Measurements from ENCODE around the gene GALNT13. TPM values are rescaled to one million over a fixed set of nuclear protein-coding genes. Genes with fewer than 3 reads are reported as not detected.

GALNT13 gene
- total RNA-seq, 1 experiment from 2014 or later: not detected

DNA sequence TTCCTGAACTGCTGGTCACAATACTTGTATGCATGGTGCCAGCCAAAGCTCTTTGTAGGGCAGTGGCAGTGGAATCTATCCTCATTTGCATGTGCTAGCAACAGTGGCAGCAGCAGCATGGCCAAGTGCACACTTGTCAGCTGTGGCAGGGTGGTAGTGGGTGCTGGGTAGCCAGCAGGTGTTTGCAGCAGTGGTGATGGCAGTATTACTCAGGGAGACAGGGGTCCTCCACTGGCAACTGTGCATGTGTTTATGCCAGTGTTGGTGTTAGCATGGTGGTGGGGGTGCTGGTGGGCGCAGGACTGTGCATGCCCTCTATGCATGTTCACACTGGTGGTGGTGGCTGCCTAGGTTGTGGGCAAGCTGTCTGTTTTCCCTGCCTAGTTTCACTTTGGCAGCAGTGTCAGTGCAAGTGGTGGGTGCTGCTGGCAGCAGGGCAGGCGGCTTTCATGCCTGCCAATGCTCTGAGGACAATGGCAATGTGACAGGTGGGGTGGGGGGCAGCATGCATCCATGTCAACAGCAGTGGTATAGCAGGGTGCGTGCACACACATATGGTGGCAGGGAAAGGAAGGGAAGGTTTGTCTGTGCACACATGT, 41.2 kb downstream of the GALNT13 start:
- Histone ChIP-seq H3K9me3 (no peaks in the 10 kb centered on the region), H3K27me3 (no peaks in the 10 kb centered on the region), H3K36me3 (no peaks in the 10 kb centered on the region), H3K4me3 (no peak overlapping the region)
- DNase-seq: no peak

DNA sequence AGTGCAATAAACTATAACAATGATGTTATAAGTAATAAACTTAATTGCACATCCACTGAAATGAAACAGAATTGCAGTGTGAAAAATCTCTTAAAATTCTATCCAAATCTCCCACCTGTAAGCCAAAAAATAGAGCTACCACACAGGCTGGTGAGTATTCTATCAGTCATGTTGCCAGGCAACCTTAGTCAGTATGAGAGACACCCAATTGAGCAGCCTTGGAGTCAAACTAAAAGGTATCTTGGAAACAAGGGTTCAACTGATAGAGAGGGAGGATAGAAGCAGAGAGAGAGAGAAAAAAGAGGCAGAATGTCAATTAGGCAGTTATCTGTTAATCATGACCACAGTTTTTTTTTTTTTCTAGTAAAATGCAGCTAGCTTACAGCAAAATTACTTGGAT, 45.8 kb downstream of the GALNT13 start:
- H3K4me3 ChIP-seq: no peak overlapping the region
- no peaks in the 10 kb centered on the region for H3K9me3 ChIP-seq
- no peaks in the 10 kb centered on the region for H3K27me3 ChIP-seq
- no peak for DNase-seq
- H3K36me3 ChIP-seq: no peaks in the 10 kb centered on the region

DNA sequence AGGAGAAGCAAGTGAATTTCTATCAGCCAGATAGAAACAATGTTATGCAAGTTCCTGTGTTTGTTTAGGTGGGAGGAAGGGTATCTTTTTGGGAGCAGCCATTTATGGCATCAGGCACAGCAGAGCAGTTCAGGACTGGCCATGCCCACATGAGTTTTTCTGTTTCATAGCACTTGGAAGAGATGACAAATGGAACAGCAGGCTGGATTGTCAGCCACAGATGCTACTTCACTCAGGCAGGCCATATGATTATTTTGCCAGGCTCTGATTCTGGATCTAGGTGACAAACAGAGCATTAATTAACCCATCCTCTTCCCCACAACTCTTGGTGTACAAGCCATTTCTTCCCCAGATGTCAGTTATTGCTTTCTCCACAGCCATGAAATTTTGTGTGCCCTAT, 63.8 kb downstream of the GALNT13 start:
- no peak for DNase-seq
- no peak overlapping the region for H3K4me3 ChIP-seq
- no peaks in the 10 kb centered on the region for H3K36me3 ChIP-seq
- no peaks in the 10 kb centered on the region for H3K9me3 ChIP-seq
- no peaks in the 10 kb centered on the region for H3K27me3 ChIP-seq

DNA sequence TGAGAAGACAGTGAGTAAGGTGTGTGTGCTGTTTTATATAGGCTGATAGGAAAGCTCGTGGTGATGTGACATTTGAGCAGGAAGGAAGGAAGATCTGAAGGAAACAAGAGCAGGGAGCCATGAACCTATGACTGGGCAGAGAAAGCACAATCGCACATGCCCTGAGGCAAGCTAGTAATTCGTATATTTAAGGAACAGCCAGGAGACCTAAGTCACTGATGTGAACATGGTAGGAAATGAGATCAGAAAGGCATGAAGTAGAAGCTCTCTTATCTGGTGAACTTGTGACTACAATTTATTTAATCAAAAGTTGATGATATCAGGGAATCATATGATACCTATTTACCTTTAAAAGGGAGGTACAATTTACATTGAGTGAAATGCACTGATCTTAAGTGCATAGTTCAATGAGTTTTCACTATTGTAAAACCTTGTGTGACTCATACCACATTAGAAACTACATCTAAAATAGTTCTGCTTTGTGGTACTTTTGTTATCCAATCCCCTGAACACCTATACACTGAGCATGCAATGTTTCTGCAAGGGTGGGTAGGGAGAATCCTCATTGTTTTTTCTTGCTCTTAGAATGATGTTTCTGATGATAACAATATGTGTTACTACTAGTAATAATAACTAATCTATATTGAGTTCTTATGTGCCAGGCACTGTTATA, 67.5 kb downstream of the GALNT13 start:
- H3K36me3 ChIP-seq: no peaks in the 10 kb centered on the region
- H3K4me3 ChIP-seq: no peak overlapping the region
- DNase-seq: no peak
- H3K27me3 ChIP-seq: no peaks in the 10 kb centered on the region
- no peaks in the 10 kb centered on the region for H3K9me3 ChIP-seq

GRCh38 chr2:153940511-153940910, 68.8 kb downstream of the GALNT13 start:
- Histone ChIP-seq H3K27me3 (no peaks in the 10 kb centered on the region), H3K36me3 (no peaks in the 10 kb centered on the region), H3K4me3 (no peak overlapping the region), H3K9me3 (no peaks in the 10 kb centered on the region)
- DNase-seq: no peak

- no peak for DNase-seq
- no peaks in the 10 kb centered on the region for H3K36me3 ChIP-seq
- H3K9me3 ChIP-seq: no peaks in the 10 kb centered on the region
- H3K27me3 ChIP-seq: no peaks in the 10 kb centered on the region
- no peak overlapping the region for H3K4me3 ChIP-seq
Observed at GRCh38 chr2:153944800-153945199, 73.1 kb downstream of the GALNT13 start.

DNA sequence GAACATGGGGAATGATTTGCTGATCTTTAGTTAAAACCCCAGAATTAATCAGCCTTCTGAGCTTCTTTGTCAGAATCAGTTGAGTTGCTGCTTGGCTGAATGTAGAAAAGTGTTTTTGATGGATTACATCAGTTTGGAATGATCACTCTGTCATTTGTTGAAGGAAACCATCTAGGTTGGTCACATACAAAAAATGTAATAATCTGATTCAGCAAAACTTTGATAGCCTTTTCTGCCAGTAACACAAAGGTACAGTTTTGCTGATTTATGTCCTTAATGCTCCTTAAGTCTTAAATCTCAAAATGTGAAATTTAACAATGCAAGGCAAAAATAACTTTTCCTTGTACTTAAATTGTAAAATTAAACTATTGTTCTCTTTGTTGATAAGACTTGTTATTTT, 74.3 kb downstream of the GALNT13 start:
- no peaks in the 10 kb centered on the region for H3K9me3 ChIP-seq

GRCh38 chr2:153953761-153954160, 82.0 kb downstream of the GALNT13 start:
- no peaks in the 10 kb centered on the region for H3K9me3 ChIP-seq
- H3K27me3 ChIP-seq: no peaks in the 10 kb centered on the region
- H3K4me3 ChIP-seq: no peak overlapping the region
- H3K36me3 ChIP-seq: no peaks in the 10 kb centered on the region
- DNase-seq: no peak

More for the DNA sequence above, 74.3 kb downstream of the GALNT13 start:
- no peaks in the 10 kb centered on the region for H3K27me3 ChIP-seq
- H3K36me3 ChIP-seq: no peaks in the 10 kb centered on the region
- H3K4me3 ChIP-seq: no peak overlapping the region
- no peak for DNase-seq

GRCh38 chr2:153963256-153963655, 91.5 kb downstream of the GALNT13 start:
- DNase-seq: no peak
- H3K36me3 ChIP-seq: no peaks in the 10 kb centered on the region
- H3K27me3 ChIP-seq: no peaks in the 10 kb centered on the region
- H3K4me3 ChIP-seq: no peak overlapping the region
- no peaks in the 10 kb centered on the region for H3K9me3 ChIP-seq

- H3K36me3 ChIP-seq: no peaks in the 10 kb centered on the region
Observed at GRCh38 chr2:153967248-153967973, 95.7 kb downstream of the GALNT13 start.

GRCh38 chr2:153971250-153971649, 99.5 kb downstream of the GALNT13 start:
- Histone ChIP-seq H3K4me3 (no peak overlapping the region), H3K9me3 (no peaks in the 10 kb centered on the region), H3K36me3 (no peaks in the 10 kb centered on the region), H3K27me3 (no peaks in the 10 kb centered on the region; the same call in 1 of the 2 replicates)
- no peak for DNase-seq

More at GRCh38 chr2:153967248-153967973, 95.7 kb downstream of the GALNT13 start:
- no peak for DNase-seq
- H3K27me3 ChIP-seq: no peaks in the 10 kb centered on the region
- H3K9me3 ChIP-seq: no peaks in the 10 kb centered on the region
- H3K4me3 ChIP-seq: no peak overlapping the region

DNA sequence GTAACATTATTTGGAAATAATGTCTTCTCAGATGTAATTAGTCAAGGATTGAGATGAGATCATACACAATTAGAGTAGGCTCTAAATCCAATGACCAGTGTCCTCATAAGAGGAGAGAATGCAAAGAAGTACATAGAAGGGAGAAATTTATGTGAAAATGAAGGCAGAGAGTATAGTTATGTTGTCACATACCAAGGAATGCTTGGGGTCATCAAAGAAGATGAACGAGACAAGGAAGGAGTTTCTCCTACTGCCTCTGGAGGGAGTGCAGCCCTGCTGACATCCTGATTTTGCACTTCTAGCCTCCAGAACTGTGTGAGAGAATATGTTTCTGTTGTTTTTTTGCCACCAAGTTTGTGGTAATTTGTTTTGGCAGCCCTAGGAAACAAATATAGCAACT, 100.1 kb downstream of the GALNT13 start:
- H3K36me3 ChIP-seq: no peaks in the 10 kb centered on the region

GRCh38 chr2:153972412-153972811, 100.7 kb downstream of the GALNT13 start:
- Histone ChIP-seq H3K9me3 (no peaks in the 10 kb centered on the region), H3K4me3 (no peak overlapping the region), H3K27me3 (no peaks in the 10 kb centered on the region; the same call in 1 of the 2 replicates), H3K36me3 (no peaks in the 10 kb centered on the region)
- DNase-seq: no peak

More for the DNA sequence above, 100.1 kb downstream of the GALNT13 start:
- no peaks in the 10 kb centered on the region; the same call in 1 of the 2 replicates for H3K27me3 ChIP-seq
- no peak for DNase-seq
- H3K9me3 ChIP-seq: no peaks in the 10 kb centered on the region
- H3K4me3 ChIP-seq: no peak overlapping the region

GRCh38 chr2:153986488-153987229, 114.9 kb downstream of the GALNT13 start:
- no peaks in the 10 kb centered on the region for H3K36me3 ChIP-seq
- H3K9me3 ChIP-seq: no peaks in the 10 kb centered on the region
- DNase-seq: no peak
- no peaks in the 10 kb centered on the region for H3K27me3 ChIP-seq
- no peak overlapping the region for H3K4me3 ChIP-seq

DNA sequence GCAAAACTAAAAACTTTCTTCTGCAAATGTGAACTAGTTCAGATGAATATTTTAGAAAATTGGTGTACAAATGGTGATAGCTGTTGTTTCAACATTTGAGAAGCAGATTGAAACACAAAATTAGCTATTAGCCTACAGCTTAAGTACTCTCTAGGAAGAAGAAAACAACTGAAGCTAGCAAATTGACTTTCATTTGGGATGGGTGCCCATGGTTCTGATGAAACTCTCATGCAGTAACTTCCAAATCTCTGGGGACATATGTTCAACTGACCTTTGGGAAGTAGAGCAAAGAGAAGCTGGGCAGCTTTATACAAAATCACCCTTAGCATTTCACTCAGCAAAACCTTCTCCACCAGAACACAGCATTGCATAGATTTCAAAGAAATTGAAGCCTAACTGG, 119.0 kb downstream of the GALNT13 start:
- DNase-seq: no peak
- Histone ChIP-seq H3K4me3 (no peak overlapping the region), H3K36me3 (no peaks in the 10 kb centered on the region), H3K27me3 (no peaks in the 10 kb centered on the region), H3K9me3 (no peaks in the 10 kb centered on the region)

DNA sequence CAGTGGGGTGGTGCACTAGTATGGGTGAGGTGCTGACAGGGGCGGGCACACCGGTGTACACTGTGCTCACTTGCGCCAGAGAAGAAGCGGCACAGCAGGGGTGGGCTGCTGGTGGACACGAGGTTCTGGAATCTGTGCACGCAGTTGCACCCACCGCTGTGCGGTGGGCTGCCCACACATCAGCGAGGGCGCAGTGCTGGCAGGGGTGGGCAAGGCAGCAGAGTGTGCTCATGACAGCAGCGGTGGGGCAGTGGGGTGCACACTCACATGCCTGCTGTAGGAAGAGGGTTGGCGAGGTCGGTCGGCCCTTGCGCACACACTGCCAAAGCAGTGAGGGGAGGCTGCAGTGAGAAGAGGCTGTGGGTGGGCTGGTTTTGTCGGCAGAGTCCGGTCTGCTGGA, 141.8 kb downstream of the GALNT13 start:
- no peak for DNase-seq
- no peaks in the 10 kb centered on the region for H3K9me3 ChIP-seq
- H3K4me3 ChIP-seq: no peak overlapping the region
- no peaks in the 10 kb centered on the region for H3K27me3 ChIP-seq
- H3K36me3 ChIP-seq: no peaks in the 10 kb centered on the region

DNA sequence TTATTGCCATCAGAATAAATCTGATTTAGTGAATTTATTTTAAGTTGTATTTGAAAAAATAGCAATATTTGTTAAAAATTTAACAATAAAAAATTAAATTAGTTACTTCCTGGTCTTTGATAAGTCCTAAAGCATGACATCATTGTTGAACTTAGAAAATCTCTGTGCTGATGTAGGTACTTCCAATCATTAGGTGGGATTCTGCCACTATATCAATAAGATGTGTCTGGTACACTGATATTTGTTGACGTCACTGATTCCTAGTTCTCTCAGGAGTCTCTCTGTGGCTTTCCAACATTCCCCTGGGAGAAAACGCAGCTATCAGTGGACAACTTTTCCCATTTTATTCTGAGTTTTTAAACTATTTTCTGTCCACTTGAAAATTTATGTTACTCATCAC, 143.5 kb downstream of the GALNT13 start:
- Histone ChIP-seq H3K9me3 (no peaks in the 10 kb centered on the region), H3K36me3 (no peaks in the 10 kb centered on the region), H3K27me3 (no peaks in the 10 kb centered on the region), H3K4me3 (no peak overlapping the region)
- no peak for DNase-seq

Measured in MG63 (cell line).